Endometrial microvascular endothelial cells (primary cell): ENCODE data around the gene SORCS1. TPM values are rescaled to one million over a fixed set of nuclear protein-coding genes. Genes with fewer than 3 reads are reported as not detected.

ENCODE experiments used
- in situ Hi-C: cut with HindIII; loops from 2 replicates; pipeline ENCODE4 v1.10.0; 2017; ENCODE audit warnings: low sequenced_read_pairs, low pct_unique_long_range_greater_than_20kb; ENCODE audit errors: inconsistent ontology term
- total RNA-seq: library from RNA; depleted of rRNA; stranded (reverse); fragments of >200 nt; gene quantifications from one replicate; pipeline ENCODE4 v1.2.3, GENCODE V29; 2015; ENCODE audit errors: inconsistent ontology term

The SORCS1 gene
- total RNA-seq, 1 donor from 2014 or later = not detected

DNA sequence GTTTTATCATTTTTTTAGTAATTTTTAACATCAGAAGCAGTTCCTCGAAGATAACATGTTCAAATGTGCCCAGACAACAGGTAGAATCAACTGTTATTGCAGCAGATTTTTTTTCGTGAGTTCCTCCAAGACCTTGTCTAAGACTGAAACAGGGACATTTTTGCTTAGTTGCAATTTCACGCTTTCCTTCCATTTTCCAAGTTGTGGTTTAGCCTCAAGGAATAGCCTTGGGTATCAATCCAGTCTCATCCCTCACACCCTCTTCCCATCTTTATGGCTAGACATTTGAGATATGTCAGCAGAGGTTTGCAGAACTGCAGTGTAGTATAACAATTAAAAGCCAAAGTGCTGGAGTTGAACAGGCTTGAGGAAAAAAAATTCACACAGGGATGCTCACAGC is 152.5 kb downstream of the SORCS1 start:
- in situ Hi-C loops = no loop called here

DNA sequence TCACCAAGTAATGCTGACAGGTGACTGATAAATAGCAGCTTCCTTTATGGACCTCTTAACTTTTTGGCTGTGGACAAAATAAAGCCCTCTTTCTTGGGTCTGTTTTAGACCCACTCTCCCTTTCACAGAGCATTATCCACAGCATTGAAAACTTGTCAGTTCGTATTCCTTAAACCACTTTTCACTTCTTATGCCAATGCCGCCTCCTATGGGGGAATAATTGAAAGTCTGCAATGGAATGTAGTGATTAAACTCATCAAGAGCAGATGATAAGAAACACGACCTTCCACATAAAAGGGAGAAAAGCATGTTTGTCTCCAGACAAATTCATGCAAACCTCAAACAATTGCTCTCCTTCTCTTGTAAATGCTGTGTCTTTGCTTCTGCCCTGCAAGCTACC is 153.4 kb downstream of the SORCS1 start:
- in situ Hi-C loops = no loop called here

DNA sequence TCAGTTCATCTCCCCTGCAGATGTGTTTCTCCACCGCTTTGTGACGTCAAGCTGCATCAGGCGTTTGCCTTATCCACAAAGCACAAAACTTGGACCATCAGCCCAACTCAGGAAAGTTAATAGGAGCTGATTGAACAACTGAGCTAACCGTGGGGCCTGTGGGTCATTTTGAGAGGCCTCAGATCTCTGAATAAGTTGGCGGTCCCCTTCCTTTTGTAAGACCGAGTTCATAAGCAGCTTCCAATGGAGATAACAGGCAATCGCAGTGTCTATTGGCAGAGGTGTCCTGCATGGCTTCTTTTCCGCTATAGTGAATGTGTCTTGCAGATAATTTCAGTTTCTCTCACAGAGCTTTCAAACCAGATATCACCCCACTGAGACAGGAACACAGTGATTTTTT is 154.0 kb downstream of the SORCS1 start:
- in situ Hi-C loops = no loop called here

DNA sequence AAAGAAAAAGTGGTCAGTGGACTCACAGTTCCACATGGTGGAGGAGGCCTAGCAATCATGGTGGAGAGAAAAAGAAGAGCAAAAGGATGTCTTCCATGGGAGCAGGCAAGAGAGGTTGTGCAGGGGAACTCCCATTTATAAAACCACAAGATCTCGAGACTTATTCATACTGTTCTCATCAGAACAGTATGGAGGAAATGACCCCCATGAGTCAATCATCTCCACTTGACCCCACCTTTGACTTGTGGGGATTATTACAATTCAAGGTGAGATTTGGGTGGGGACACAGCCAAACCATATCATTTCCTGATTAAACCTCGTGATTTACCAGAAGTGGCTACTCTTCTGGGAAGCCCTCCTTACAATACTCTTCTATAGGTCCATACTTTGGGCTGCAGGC is 160.1 kb downstream of the SORCS1 start:
- in situ Hi-C loops = no loop called here

DNA sequence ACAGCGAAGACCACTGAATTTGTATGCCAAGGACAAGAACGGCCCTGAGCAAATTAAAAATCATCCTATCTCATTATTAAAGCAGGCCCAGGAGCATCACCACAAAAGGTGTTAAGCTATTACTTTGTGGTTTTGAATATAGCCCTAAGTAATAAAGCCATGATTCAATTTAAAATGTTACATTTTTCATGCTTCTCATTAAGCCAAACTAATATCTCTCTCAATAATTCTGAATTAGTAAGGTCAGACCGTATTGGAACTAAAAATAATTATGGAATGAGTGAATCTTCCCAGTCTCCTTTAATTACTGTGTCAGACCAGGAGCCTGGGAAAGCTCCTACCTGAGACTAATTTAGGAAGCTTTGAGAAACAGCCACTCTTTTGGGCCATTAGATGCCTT is 162.4 kb downstream of the SORCS1 start:
- in situ Hi-C loops = no loop called here

DNA sequence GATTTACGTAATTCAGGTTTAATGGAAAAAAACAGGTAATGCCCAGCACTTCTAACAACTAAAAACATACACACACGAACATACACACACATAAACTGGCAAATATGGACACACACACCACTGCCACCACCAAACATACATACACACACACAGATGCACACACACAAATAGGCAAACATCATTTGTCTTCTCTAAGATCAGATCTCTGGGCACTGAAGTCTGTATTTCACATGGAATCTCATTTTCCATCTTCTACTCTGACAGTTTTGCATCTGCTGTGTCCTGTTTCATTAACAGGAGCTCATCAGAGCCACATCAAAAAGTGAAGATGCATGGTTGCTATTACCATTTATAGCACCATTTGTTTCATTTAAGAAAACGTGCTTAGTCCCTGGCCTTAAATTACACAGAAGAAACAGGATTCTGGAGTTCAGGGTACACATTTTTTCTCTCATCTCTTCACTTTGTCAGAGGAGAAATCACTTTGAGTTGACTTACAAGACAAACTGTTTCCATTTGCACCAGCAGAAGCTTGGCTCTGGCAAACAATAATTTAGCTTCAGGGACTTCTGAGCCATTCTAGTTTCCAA is 165.3 kb downstream of the SORCS1 start:
- in situ Hi-C loops = no loop called here

DNA sequence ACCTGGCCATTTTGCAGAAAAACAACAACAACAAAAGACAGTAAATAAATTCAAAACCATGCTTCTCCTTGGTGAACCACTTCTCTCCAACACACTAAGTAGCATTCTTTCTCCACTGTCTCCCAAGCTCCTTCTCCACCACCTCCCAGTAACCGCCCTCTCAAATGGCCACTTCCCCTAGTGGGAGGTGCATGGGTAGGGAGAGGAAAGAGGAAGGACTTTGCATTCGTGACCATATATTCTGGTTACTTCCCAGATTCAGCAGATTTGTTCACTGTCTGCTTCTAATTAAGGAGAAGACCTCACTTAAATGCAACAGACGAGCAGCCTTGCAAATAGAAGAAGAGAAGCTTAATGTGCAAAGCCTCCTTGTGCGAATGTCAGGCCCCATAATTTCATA is 166.8 kb downstream of the SORCS1 start:
- in situ Hi-C loops = no loop called here

DNA sequence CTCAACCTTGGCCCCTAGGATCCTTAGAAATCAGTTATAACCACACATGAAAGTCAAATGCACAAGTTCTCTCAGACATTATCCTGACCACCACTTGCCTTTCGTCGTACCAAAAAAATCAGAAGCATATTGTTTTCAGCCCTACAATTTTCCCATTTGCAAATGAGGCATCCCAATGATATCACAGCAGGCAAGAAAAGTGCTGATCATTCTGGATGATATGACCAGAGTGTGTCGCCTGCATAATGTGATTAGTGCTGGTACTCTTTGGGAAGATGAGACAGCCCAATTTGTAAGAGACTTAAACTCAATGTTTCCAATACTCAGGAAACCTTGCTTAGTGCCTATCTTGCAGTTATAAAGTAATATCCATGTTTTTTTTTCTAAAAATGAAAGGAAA is 168.0 kb downstream of the SORCS1 start:
- in situ Hi-C loops = no loop called here

DNA sequence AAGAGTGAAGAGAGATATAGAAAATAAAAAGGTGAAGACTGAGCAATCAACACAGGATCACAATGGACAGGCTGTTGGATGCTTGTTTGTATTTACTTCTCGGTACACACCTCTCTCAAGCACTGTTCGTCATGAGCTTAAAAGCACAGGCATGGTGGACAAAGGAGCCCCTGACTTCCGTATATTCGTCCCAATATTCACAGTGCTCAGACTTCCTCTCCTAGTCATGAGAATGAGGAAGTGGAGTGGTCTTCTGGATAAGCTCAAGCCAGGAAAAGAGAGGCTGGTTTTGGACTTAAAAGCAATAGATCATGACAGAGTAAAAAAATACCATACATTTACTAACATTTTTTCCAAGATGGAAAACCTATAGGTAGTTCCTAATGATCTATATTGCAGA is 172.5 kb downstream of the SORCS1 start:
- in situ Hi-C loops = no loop called here

DNA sequence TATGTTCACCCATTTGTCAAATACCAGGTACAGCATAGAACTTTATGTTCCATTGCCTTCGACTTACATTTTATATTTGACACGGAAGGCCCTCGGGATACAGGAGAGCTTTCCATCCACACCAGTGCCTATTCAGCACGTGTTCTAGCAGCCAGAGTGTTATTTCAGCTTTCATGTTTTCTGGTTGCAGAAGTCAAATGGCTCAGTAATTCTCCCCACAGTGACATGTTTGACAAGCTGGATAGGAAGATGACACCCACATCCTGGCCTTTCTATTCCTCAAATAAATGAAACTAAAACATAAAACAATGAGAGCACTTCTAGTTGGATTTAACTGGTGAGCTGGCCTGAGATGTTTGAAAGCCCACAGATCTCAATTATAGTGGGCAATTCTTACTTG is 173.4 kb downstream of the SORCS1 start:
- in situ Hi-C loops = no loop called here

DNA sequence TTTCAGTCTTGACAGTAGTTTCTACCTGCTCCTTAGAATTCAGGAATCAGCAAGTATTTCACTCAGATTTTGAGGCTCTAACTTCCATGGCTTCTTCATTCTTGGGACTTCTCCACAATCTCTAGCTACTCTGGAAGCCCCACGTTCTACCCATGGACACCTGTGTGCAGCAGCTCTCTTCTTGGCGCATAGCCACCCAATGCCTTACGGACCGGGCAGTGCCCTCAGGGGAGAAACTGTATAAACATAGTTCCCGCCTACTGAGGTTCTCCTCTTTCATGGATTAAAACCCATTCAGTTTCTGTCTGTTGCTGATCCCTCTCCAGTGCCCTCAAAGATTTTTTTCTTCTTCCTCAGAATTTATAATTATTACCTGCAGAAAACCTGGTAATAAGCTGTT is 177.1 kb downstream of the SORCS1 start:
- in situ Hi-C loops = no loop called here

DNA sequence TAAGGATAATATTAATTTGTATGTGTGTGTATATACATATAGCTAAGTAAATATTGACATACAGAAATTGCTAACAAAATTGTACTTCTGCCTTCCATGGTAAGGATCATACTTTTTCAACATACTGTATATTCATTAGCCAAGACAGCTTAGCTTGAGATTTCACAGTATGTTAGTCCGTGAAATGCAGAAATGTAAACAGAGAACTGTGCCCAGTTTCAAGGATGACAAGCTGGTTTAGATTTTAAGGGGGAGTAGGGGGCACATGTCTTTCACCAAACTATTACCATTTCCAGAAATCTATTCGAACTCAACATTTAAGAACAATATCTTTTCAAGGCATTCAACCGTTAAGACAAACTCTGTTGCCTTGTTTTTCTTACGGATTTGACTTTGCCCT is 182.2 kb downstream of the SORCS1 start:
- in situ Hi-C loops = no loop called here

DNA sequence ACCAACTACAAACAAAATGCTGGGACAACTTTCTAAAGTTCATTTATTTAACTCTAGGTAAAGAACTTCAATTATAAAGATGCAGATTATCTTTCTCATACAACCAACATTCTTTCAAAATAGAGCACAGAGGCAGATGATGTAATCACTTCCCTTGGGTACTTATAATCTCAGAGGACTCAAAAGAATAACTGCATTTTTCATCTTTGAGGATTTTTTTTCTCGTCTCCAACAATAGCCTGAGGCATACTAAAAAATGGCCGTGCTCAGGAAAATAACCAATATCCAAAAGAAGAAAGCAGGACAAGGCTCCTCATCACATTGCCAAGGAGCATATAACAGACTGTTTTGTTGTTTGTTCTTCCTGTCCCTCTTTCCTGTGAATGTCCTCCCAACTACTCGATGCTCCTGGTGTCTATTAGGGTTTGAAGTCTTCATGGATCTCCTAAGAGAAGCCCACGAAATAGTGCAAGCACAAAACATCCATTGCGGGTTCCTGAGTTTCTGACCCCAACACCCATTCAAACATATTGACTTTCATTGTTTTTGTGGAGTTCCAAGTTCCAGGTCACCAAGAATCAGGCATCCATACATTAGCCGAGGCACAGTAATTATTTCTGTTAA is 182.9 kb downstream of the SORCS1 start:
- in situ Hi-C loops = no loop called here

DNA sequence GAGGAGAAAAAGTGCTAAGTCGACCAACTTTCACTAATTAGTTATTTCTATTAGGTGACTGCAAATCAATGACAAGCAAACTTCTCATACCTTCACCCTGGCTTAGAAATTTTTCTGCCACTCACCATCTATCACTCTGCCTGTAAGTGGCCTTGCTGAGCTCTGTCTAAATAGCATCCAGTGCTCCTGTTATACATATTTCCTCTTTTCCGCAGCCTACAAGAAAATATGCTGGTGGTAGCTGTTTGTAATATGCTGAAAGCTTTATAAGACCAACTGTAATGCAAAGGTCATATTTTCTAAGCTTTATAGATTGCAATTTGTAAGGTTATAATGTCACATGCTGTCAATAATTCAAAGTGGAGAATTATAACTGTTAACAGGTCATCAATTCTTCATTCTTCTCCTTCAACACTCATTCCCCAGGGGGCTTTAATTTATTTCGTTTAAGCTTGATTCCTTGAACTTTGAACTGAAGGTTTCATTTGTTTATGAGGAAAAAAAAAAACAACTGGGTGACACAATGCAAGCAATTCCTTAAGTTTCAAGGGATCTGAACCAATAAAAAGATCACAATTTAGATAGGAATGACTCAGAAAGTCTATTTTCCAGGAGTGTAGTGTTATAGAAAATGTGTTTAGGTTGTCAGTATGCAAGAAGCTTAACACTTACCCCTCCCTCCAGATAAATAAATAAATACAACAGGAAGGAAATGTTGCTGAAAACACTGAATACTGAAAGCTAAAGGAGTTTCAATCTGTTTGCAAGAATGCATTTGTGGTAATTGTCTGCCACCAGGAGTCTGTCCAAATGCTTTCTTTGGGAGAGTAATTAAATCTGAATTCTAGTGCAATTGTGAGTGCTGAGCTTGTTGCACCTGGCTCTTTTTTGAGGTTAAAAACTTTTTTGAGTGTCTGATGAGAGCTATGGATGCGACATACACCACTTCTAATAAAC is 183.7 kb downstream of the SORCS1 start:
- in situ Hi-C loops = no loop called here

DNA sequence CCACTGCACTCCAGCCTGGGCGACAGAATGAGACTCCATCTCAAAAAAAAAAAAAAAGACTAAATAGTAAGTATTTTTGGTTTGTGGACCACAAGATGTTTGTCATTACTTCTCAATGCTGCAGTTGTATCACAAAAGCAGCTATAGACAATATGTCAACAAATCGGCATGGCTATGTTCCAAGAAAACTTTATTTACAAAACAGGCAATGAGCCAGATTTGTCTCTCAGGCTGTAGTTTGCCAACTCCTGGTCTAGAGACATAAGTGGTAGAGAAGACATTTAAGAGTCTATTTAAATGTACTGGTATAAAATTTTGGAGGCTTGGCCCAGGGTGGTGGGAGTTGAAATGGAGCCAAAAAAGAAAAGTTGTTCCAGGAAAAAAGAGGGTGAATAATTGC is 185.8 kb downstream of the SORCS1 start:
- in situ Hi-C loops = no loop called here

DNA sequence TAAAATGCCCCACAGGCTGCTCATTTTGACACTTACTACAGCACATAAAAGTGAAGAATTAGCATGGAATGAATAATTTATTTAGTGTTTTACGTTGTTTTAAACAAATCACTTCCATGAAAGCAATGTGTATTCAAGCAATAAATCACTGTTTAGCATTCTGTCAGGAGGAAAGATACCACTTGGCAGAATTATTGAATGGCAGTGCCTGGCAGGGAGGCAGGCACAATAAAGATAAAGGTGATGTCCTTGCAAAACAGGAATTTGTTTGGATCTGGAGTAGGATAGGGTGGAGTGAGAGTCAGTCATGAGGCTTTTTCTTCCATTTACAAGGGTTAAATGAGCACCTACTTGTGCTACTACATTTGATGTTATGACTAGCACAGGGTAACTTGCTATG is 190.8 kb downstream of the SORCS1 start:
- in situ Hi-C loops = no loop called here

DNA sequence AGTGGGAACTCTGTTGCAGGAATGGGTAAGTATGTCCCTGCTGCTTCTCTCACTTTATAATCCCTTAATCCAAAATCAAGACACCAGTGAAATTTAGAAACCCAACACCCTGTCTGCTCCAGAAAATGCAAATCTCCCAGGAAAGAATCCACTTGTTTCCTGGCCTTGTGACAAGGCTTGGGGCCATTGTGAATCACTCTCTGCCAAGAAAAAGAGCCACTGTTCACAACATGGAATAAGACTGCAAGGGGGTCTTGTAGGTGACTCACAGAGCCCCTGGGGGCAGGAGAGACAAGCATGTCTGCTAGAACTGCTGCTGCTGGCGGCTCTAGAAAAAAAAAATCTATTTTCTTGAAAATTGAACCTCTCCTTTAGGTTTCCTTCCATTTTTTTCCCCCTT is 191.2 kb downstream of the SORCS1 start:
- in situ Hi-C loops = no loop called here

DNA sequence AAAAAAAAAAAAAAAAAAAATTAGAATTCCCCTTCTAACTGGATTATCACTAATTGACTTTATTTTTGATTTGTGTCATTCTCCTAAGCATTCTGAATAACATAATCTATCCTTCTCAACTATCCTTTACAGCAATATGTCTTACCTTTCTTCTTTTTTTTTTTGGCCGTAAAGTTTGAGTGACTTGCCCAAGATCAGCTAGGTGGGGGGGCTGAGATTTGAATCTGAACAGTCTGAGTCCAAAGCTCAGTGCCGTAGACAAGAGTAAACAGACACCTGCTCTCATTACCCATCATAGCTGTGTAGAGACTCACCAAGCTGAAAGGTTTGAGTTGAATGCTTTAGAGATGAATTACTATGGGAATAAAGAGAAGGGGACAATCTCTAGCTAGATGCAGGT is 192.1 kb downstream of the SORCS1 start:
- in situ Hi-C loops = no loop called here

DNA sequence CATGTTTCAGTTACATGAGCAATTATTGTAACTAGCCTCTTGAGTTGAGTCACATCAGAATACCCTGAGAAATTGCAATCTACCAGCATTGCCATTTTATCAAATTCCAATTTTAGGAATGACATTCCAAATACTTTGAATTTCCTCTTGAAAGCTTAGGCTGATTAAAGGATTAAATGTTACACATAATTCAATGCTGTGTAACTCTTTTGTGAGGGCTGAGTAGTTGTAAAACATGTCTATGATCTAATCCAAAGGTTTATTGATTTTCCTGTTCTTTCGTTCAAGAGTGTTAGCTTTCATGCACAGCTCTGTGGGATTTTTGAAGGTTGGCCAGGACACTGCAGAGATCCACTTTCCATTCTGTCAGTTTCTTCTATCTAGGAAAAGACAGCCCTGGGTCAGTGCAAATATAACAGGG is 193.1 kb downstream of the SORCS1 start:
- in situ Hi-C loops = no loop called here

DNA sequence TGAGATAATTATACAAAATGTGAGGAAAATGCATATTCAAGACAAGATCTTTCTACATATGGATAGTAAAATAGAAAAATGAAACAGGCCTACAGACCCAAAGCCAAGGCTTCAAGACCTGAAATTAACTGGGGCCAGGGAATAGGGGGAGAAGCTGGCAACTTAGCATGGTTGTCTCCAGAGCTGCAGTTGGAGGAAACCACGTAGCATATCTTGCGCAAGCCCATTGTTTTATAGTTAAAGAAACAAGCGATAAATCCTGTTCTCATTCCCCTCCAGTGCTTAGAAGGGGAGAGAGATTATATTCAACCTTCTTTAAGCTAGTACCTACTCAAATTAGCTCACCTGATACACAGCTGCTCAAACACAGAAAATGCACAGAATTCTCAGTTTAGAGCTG is 197.1 kb downstream of the SORCS1 start:
- in situ Hi-C loops = no loop called here
